GM12878 (cell line): ENCODE data around the gene PRKAG2. TPM values are rescaled to one million over a fixed set of nuclear protein-coding genes. Genes with fewer than 3 reads are reported as not detected.

Experiments used
- ATAC-seq: fragments of 200-7000 bp; cut with Tn5 transposase; 3 replicates; pipeline ENCODE4 v1.9.1; 2020; ENCODE audit warnings: mild to moderate bottlenecking, moderate library complexity
- BruUV-seq: library from RNA; stranded (reverse); fragments of 400-500 nt; replicated peaks from 2 replicates; lab custom pipeline; 2021; lab: Mats Ljungman, UMichigan
- CTCF ChIA-PET: fragments of 300-600 bp; sonication (Branson Sonifier 250); formaldehyde crosslinking; extraction: SDS; loops from one replicate; lab custom pipeline; 2021; ENCODE audit warnings: inconsistent platforms; lab: Yijun Ruan, JAX
- POLR2A ChIA-PET: fragments of 350-600 bp; formaldehyde crosslinking; extraction: SDS; loops from one replicate; lab custom pipeline; 2021; ENCODE audit warnings: inconsistent platforms; lab: Charles Lee
- RAD21 ChIA-PET: fragments of 300-600 bp; sonication (Branson Sonifier 250); formaldehyde crosslinking; loops from one replicate; lab custom pipeline; 2023; ENCODE audit warnings: antibody characterized with exemption; ENCODE audit not compliant: unreplicated experiment; lab: Charles Lee
- SMC1A ChIA-PET: fragments of 300-600 bp; sonication (Branson Sonifier 250); formaldehyde crosslinking; loops from one replicate; lab custom pipeline; 2023; ENCODE audit not compliant: unreplicated experiment, uncharacterized antibody; lab: Charles Lee
- DNase-seq: peaks from one replicate; pipeline ENCODE4 v3.0.0-alpha.2; 2011; ENCODE audit warnings: low read depth, low spot score
- FAIRE-seq: peaks from 3 replicates; lab custom pipeline; 2011; peaks lifted over from hg19 to GRCh38; lab: Jason Lieb, UNC
- H2AFZ ChIP-seq: 2 replicates; pipeline ENCODE4 v1.6.0; 2011; ENCODE audit warnings: low read depth, low read length, control low read depth; ENCODE audit not compliant: control insufficient read depth
- H3K27ac ChIP-seq: 2 replicates; pipeline ENCODE4 v1.5.1; 2011; ENCODE audit warnings: control low read depth; ENCODE audit not compliant: control insufficient read depth, insufficient read depth
- H3K27me3 ChIP-seq, 2 experiments: replicated peaks in 1 of 2; 2 replicates each; pipeline versions ENCODE4 v1.6.0 to v1.6.1; 2011; ENCODE audit warnings: low read length in 1 of 2; ENCODE audit not compliant: control insufficient read depth in 2 of 2, insufficient read depth in 2 of 2
- H3K36me3 ChIP-seq, 2 experiments: 2 replicates each; pipeline ENCODE4 v1.5.1; 2011; ENCODE audit warnings: low read length in 1 of 2; ENCODE audit not compliant: control insufficient read depth in 2 of 2, insufficient read depth in 2 of 2
- H3K4me1 ChIP-seq: 2 replicates; pipeline ENCODE4 v1.6.1; 2011; ENCODE audit warnings: mild to moderate bottlenecking, low read length, moderate library complexity, mixed read lengths; ENCODE audit not compliant: control insufficient read depth, insufficient read depth
- H3K4me2 ChIP-seq: 2 replicates; pipeline ENCODE4 v1.6.0; 2011; ENCODE audit warnings: control low read depth; ENCODE audit not compliant: control insufficient read depth, insufficient read depth
- H3K4me3 ChIP-seq: fragments of 200-600 bp; sonication (generic); 2 replicates; pipeline ENCODE4 v1.5.1; 2016
- H3K79me2 ChIP-seq: 2 replicates; pipeline ENCODE4 v1.6.0; 2011; ENCODE audit warnings: low read length; ENCODE audit not compliant: control insufficient read depth, insufficient read depth
- H3K9ac ChIP-seq: 2 replicates; pipeline ENCODE4 v1.8.0; 2011; ENCODE audit warnings: low read length, control low read depth, mixed read lengths; ENCODE audit not compliant: control insufficient read depth, insufficient read depth
- H3K9me3 ChIP-seq: replicated peaks from 3 replicates; pipeline ENCODE4 v1.5.1; 2011; ENCODE audit warnings: mild to moderate bottlenecking, low read length; ENCODE audit not compliant: control insufficient read depth, insufficient read depth
- H4K20me1 ChIP-seq: 2 replicates; pipeline ENCODE4 v1.6.0; 2011; ENCODE audit not compliant: control insufficient read depth, insufficient read depth
- ATF7 ChIP-seq: fragments of 450-650 bp; IDR thresholded peaks from 2 replicates; pipeline ENCODE4 v1.6.1; 2016; ENCODE audit warnings: low read depth, mild to moderate bottlenecking
- EED ChIP-seq: sonication (generic); IDR thresholded peaks from 2 replicates; pipeline ENCODE4 v1.6.1; 2016; ENCODE audit warnings: antibody characterized with exemption, low read depth
- EGR1 ChIP-seq, 2 experiments: IDR thresholded peaks; 1 replicate in 1 of 2; 2 replicates in 1 of 2; pipeline ENCODE4 v1.6.1; 2011 to 2012; ENCODE audit warnings: low read depth in 2 of 2, low read length in 2 of 2, borderline replicate concordance in 1 of 2, mild to moderate bottlenecking in 1 of 2, moderate library complexity in 1 of 2
- FOXK2 ChIP-seq: fragments of 450-650 bp; IDR thresholded peaks from 2 replicates; pipeline ENCODE4 v1.6.1; 2017; ENCODE audit warnings: mild to moderate bottlenecking, moderate library complexity
- FOXM1 ChIP-seq: IDR thresholded peaks from 2 replicates; pipeline ENCODE4 v1.6.1; 2012; ENCODE audit warnings: low read depth, mild to moderate bottlenecking, inconsistent platforms, low read length, moderate library complexity
- MLLT1 ChIP-seq: fragments of 450-650 bp; IDR thresholded peaks from 2 replicates; pipeline ENCODE4 v1.6.1; 2016; ENCODE audit warnings: mild to moderate bottlenecking
- PBX3 ChIP-seq: IDR thresholded peaks from 2 replicates; pipeline ENCODE4 v1.6.1; 2011; ENCODE audit warnings: mild to moderate bottlenecking, low read depth, low read length, moderate library complexity; ENCODE audit not compliant: insufficient replicate concordance
- PRDM15 ChIP-seq: fragments of 450-650 bp; formaldehyde crosslinking; IDR thresholded peaks from 2 replicates; pipeline ENCODE4 v1.4.0; 2020; ENCODE audit warnings: mild to moderate bottlenecking, moderate library complexity
- WGBS: methylation state at CpG from one replicate; pipeline ENCODE4 v1.1.6; 2016; ENCODE audit warnings: low lambda C conversion rate; ENCODE audit not compliant: insufficient replicate concordance, insufficient coverage; ENCODE audit errors: missing lambda C conversion rate; 5-methylcytosine and 5-hydroxymethylcytosine counted together
- in situ Hi-C: fragments of 300-500 bp; cut with MboI; formaldehyde crosslinking; loops from 9 replicates; pipeline ENCODE4 v1.14.3; 2018; ENCODE audit warnings: mixed read lengths
- intact Hi-C: fragments of 100-400 bp; cut with micrococcal nuclease; formaldehyde crosslinking; loops from one replicate; pipeline ENCODE4 v1.14.2; 2022; ENCODE audit not compliant: unreplicated experiment
- polyA plus RNA-seq, 11 experiments: library from polyadenylated mRNA; depleted of rRNA in 4 of 11; unstranded in 6 of 11; stranded (reverse) in 5 of 11; fragments of >200 nt; fragmentation: Nextera tagmentation in 4 of 11; fragmentation: Illumina TruSeq in 1 of 11; extraction: Ambion mirVana in 4 of 11; extraction: Trizol in 1 of 11; gene quantifications; 1 replicate in 1 of 11; 2 replicates in 10 of 11; pipeline versions ENCODE4 v1.2.1 to v1.2.3, GENCODE V29; 2011 to 2016; ENCODE audit warnings: inconsistent platforms in 2 of 11, missing spikeins in 2 of 11, low read depth in 1 of 11
- total RNA-seq, 4 experiments: library from RNA; depleted of rRNA in 3 of 4; stranded (reverse); fragments of >200 nt in 3 of 4; fragmentation: Illumina TruSeq in 1 of 4; extraction: Trizol in 1 of 4; gene quantifications; 2 replicates each; pipeline versions ENCODE4 v1.2.1 to v1.2.3, GENCODE V29; 2013 to 2021

PRKAG2 gene
- total and polyA plus RNA-seq, 10 of the 15 experiments (the other 5 are each of a cell fraction or from before 2014, with no cell fraction given), result 3.4 to 8.9 (median 6.8) TPM

- H2AFZ ChIP-seq, result no peak overlapping the region
- ATAC-seq, result no peak
- WGBS, result 79% methylated on average over 24 of the region's 24 CpGs
- no TSS peak for BruUV-seq
- ChIA-PET RAD21 (no interaction called here), SMC1A (interaction anchor here (0.7 kb wide), 1 partner anchor 879 kb away, joined by 3 read pairs; no protein-coding TSS in a partner anchor), POLR2A (interaction anchor here (0.6 kb wide), 2 partner anchors 21 to 110 kb away, joined by 3 read pairs; no protein-coding TSS in a partner anchor), CTCF (no interaction called here)
- intact Hi-C loops (no loop called here), in situ Hi-C loops (no loop called here)
- DNase-seq, result no peak
- no peaks in the 10 kb centered on the region for H3K27me3 ChIP-seq
- H3K27ac ChIP-seq, result no peak overlapping the region
- no peak for FAIRE-seq
- no peaks in the 10 kb centered on the region for H3K79me2 ChIP-seq
- H3K9me3 ChIP-seq, result no peaks in the 10 kb centered on the region
- no peaks in the 10 kb centered on the region for H4K20me1 ChIP-seq
- H3K9ac ChIP-seq, result no peak overlapping the region
- TF ChIP-seq PBX3, result no peak
- no peak overlapping the region for H3K4me2 ChIP-seq
- no peak overlapping the region for H3K4me3 ChIP-seq
- H3K4me1 ChIP-seq, result no peaks in the 10 kb centered on the region
- no peaks in the 10 kb centered on the region for H3K36me3 ChIP-seq
These were observed 180.9 kb downstream of the PRKAG2 start for GRCh38 chr7:151695951-151696541.

- WGBS, result 59% methylated on average over 15 of the region's 15 CpGs
- CTCF ChIA-PET, result no interaction called here
- in situ Hi-C loops, result no loop called here
- TF ChIP-seq ATF7, result no peak
- TF ChIP-seq MLLT1, result no peak
- TF ChIP-seq EGR1 (IDR thresholded peaks at IDR 0.05; ENCODE audit: borderline replicate concordance in 1 of 2, low read depth in 2 of 2, low read length in 2 of 2), result no peak
- no peak for TF ChIP-seq FOXK2
- no peak for TF ChIP-seq FOXM1
- TF ChIP-seq PRDM15 (CRISPR knock-in tag), result no peak
- TF ChIP-seq EED, result no peak
These were observed 181.9 kb downstream of the PRKAG2 start for GRCh38 chr7:151694828-151695580.

More at GRCh38 chr7:151694828-151695580, 181.9 kb downstream of the PRKAG2 start:
- no peak overlapping the region for H2AFZ ChIP-seq
- no TSS peak for BruUV-seq
- no peak for ATAC-seq
- POLR2A ChIA-PET, result interaction anchor here (0.6 kb wide), 1 partner anchor 20 kb away, joined by 3 read pairs; no protein-coding TSS in a partner anchor
- SMC1A ChIA-PET, result no interaction called here
- H3K4me3 ChIP-seq, result no peak overlapping the region
- no peaks in the 10 kb centered on the region for H4K20me1 ChIP-seq
- no peaks in the 10 kb centered on the region for H3K9me3 ChIP-seq
- RAD21 ChIA-PET, result no interaction called here
- intact Hi-C loops, result no loop called here
- no peaks in the 10 kb centered on the region for H3K36me3 ChIP-seq
- H3K79me2 ChIP-seq, result no peaks in the 10 kb centered on the region
- H3K4me2 ChIP-seq, result no peak overlapping the region
- H3K9ac ChIP-seq, result no peak overlapping the region
- H3K27me3 ChIP-seq, result no peaks in the 10 kb centered on the region
- no peak for DNase-seq
- no peak overlapping the region for H3K27ac ChIP-seq
- no peak for FAIRE-seq
- H3K4me1 ChIP-seq, result no peaks in the 10 kb centered on the region
